Smooth muscle cell (in vitro differentiated cells): ENCODE results near the gene VPS26C. TPM values are rescaled to one million over a fixed set of nuclear protein-coding genes. Genes with fewer than 3 reads are reported as not detected.

ENCODE experiments used
- DNase-seq: peaks from one replicate; lab custom pipeline; 2025; ENCODE audit not compliant: unreplicated experiment; lab: John Stamatoyannopoulos, UW
- H2AFZ ChIP-seq: fragments of 200-600 bp; sonication (generic); 2 replicates; pipeline ENCODE4 v1.6.0; 2016; ENCODE audit warnings: antibody characterized with exemption, low read depth, mild to moderate bottlenecking
- H3F3A ChIP-seq: fragments of 200-600 bp; sonication (generic); 2 replicates; pipeline ENCODE4 v1.6.0; 2017; ENCODE audit warnings: antibody characterized with exemption, low read depth
- H3K27ac ChIP-seq: fragments of 200-600 bp; sonication (generic); 2 replicates; pipeline ENCODE4 v1.5.1; 2016; ENCODE audit warnings: low read depth, mild to moderate bottlenecking
- H3K27me3 ChIP-seq: fragments of 200-600 bp; sonication (generic); 2 replicates; pipeline ENCODE4 v1.6.1; 2016; ENCODE audit warnings: low read depth, mild to moderate bottlenecking
- H3K36me3 ChIP-seq: fragments of 200-600 bp; sonication (generic); 2 replicates; pipeline ENCODE4 v1.5.1; 2016; ENCODE audit warnings: low read depth
- H3K4me1 ChIP-seq: fragments of 200-600 bp; sonication (generic); 2 replicates; pipeline ENCODE4 v1.5.1; 2016; ENCODE audit warnings: low read depth
- H3K4me2 ChIP-seq: fragments of 200-600 bp; sonication (generic); 2 replicates; pipeline ENCODE4 v1.6.0; 2016; ENCODE audit warnings: mild to moderate bottlenecking
- H3K4me3 ChIP-seq: fragments of 200-600 bp; sonication (generic); 2 replicates; pipeline ENCODE4 v1.5.1; 2016; ENCODE audit warnings: mild to moderate bottlenecking
- H3K79me2 ChIP-seq: fragments of 200-600 bp; sonication (generic); 2 replicates; pipeline ENCODE4 v1.6.0; 2016; ENCODE audit warnings: low read depth, mild to moderate bottlenecking
- H3K9ac ChIP-seq: fragments of 200-600 bp; sonication (generic); 2 replicates; pipeline ENCODE4 v1.6.0; 2016; ENCODE audit warnings: low read depth
- H3K9me3 ChIP-seq: fragments of 200-600 bp; sonication (generic); replicated peaks from 2 replicates; pipeline ENCODE4 v1.5.1; 2016; ENCODE audit warnings: low read depth
- H4K20me1 ChIP-seq: fragments of 200-600 bp; sonication (generic); 2 replicates; pipeline ENCODE4 v1.6.0; 2016; ENCODE audit warnings: low read depth
- CTCF ChIP-seq: fragments of 200-600 bp; sonication (generic); IDR thresholded peaks from 2 replicates; pipeline ENCODE4 v1.5.1; 2017; ENCODE audit warnings: borderline replicate concordance, mild to moderate bottlenecking, antibody characterized with exemption; ENCODE audit not compliant: insufficient read depth, poor library complexity, severe bottlenecking
- WGBS: methylation state at CpG from one replicate; pipeline ENCODE4 v1.1.7; 2016; ENCODE audit warnings: low lambda C conversion rate; 5-methylcytosine and 5-hydroxymethylcytosine counted together
- polyA plus RNA-seq: library from polyadenylated mRNA; unstranded; fragments of >200 nt; fragmentation: Nextera tagmentation; extraction: Ambion mirVana; gene quantifications from 2 replicates; pipeline ENCODE4 v1.2.1, GENCODE V29; 2016
- total RNA-seq: library from RNA; depleted of rRNA; stranded (reverse); fragments of >200 nt; gene quantifications from 2 replicates; pipeline ENCODE4 v1.2.3, GENCODE V29; 2014

VPS26C gene
- total and polyA plus RNA-seq, 2 experiments from 2014 or later: 31.7 to 50.3 TPM

- H4K20me1 ChIP-seq: no peaks in the 10 kb centered on the region
- peaks cover 11% of the 10 kb centered on the region for H3K36me3 ChIP-seq
Observed at GRCh38 chr21:37232274-37233018, 34.7 kb downstream of the VPS26C start.

GRCh38 chr21:37231671-37232070 lies 35.5 kb downstream of the VPS26C start:
- H3K4me1 ChIP-seq: no peaks in the 10 kb centered on the region
- no peak overlapping the region for H2AFZ ChIP-seq
- H4K20me1 ChIP-seq: no peaks in the 10 kb centered on the region
- H3K4me3 ChIP-seq: no peak overlapping the region
- no peak for TF ChIP-seq CTCF
- no peak overlapping the region for H3K9ac ChIP-seq
- H3K36me3 ChIP-seq: peaks cover 11% of the 10 kb centered on the region
- no peaks in the 10 kb centered on the region for H3F3A ChIP-seq
- WGBS: 98% methylated on average over 16 of the region's 16 CpGs
- H3K79me2 ChIP-seq: no peaks in the 10 kb centered on the region
- no peaks in the 10 kb centered on the region for H3K27me3 ChIP-seq
- H3K9me3 ChIP-seq: no peaks in the 10 kb centered on the region
- no peak overlapping the region for H3K4me2 ChIP-seq
- H3K27ac ChIP-seq: no peak overlapping the region
- no peak for DNase-seq

More at GRCh38 chr21:37232274-37233018, 34.7 kb downstream of the VPS26C start:
- no peaks in the 10 kb centered on the region for H3K9me3 ChIP-seq
- no peak overlapping the region for H3K27ac ChIP-seq
- no peak overlapping the region for H3K4me2 ChIP-seq
- H3K79me2 ChIP-seq: no peaks in the 10 kb centered on the region
- H3K9ac ChIP-seq: no peak overlapping the region
- no peak overlapping the region for H3K4me3 ChIP-seq
- 98% methylated on average over 19 of the region's 19 CpGs for WGBS
- no peaks in the 10 kb centered on the region for H3K27me3 ChIP-seq
- H2AFZ ChIP-seq: no peak overlapping the region
- DNase-seq: no peak
- H3K4me1 ChIP-seq: no peaks in the 10 kb centered on the region
- TF ChIP-seq CTCF: no peak
- H3F3A ChIP-seq: no peaks in the 10 kb centered on the region

GRCh38 chr21:37231249-37231645 lies 35.9 kb downstream of the VPS26C start:
- no peaks in the 10 kb centered on the region for H3K79me2 ChIP-seq
- H3K27me3 ChIP-seq: no peaks in the 10 kb centered on the region
- H2AFZ ChIP-seq: no peak overlapping the region
- no peaks in the 10 kb centered on the region for H3K4me1 ChIP-seq
- no peak overlapping the region for H3K27ac ChIP-seq
- no peak overlapping the region for H3K4me2 ChIP-seq
- no peak for TF ChIP-seq CTCF
- no peaks in the 10 kb centered on the region for H4K20me1 ChIP-seq
- no peaks in the 10 kb centered on the region for H3K9me3 ChIP-seq
- peaks cover 11% of the 10 kb centered on the region for H3K36me3 ChIP-seq
- no peak overlapping the region for H3K9ac ChIP-seq
- WGBS: 95% methylated on average over 12 of the region's 12 CpGs
- no peak for DNase-seq
- H3F3A ChIP-seq: no peaks in the 10 kb centered on the region
- no peak overlapping the region for H3K4me3 ChIP-seq
